HEK293 (cell line): ENCODE data around the gene LHX2.
A peak's percentile ranks its signal among the peaks of the same experiment; 100 is the strongest.

Source experiments
- CTCF ChIA-PET: fragments of 350-600 bp; formaldehyde crosslinking; extraction: SDS; loops from one replicate; lab custom pipeline; 2021; ENCODE audit warnings: antibody characterized with exemption; lab: Yijun Ruan, JAX
- POLR2A ChIA-PET: fragments of 300-600 bp; formaldehyde crosslinking; extraction: SDS; loops from one replicate; lab custom pipeline; 2020; ENCODE audit warnings: antibody characterized with exemption, inconsistent platforms; lab: Yijun Ruan, JAX
- H3K27ac ChIP-seq: fragments of 200-500 bp; sonication (Bioruptor generic); 2 replicates; pipeline ENCODE4 v1.5.1; 2014; ENCODE audit warnings: low read depth, low read length, control low read depth, inconsistent platforms; ENCODE audit errors: extremely low read depth
- H3K36me3 ChIP-seq, 2 experiments: fragments of 200-500 bp in 1 of 2; sonication (Bioruptor generic) in 1 of 2; 1 replicate in 1 of 2; 2 replicates in 1 of 2; pipeline ENCODE4 v1.5.1; 2014 to 2017; ENCODE audit warnings: inconsistent platforms in 2 of 2, low read length in 2 of 2; ENCODE audit not compliant: control insufficient read depth in 2 of 2, insufficient read depth in 1 of 2
- H3K4me1 ChIP-seq: fragments of 200-500 bp; sonication (Bioruptor generic); 2 replicates; pipeline ENCODE4 v1.5.1; 2014; ENCODE audit warnings: mild to moderate bottlenecking, low read length, inconsistent platforms; ENCODE audit not compliant: control insufficient read depth, insufficient read depth
- H3K4me3 ChIP-seq: 2 replicates; pipeline ENCODE4 v1.5.1; 2011; ENCODE audit warnings: low read depth, mild to moderate bottlenecking, control low read depth, low read length, moderate library complexity
- H3K9me3 ChIP-seq: fragments of 200-500 bp; sonication (Bioruptor generic); 2 replicates; pipeline ENCODE4 v1.5.1; 2014; ENCODE audit warnings: low read depth, low read length, inconsistent platforms; ENCODE audit not compliant: control insufficient read depth, insufficient read depth
- EGR2 ChIP-seq: fragments of 450-650 bp; formaldehyde crosslinking; IDR thresholded peaks from 2 replicates; pipeline ENCODE4 v1.5.1; 2016; ENCODE audit warnings: low read depth, missing biosample characterization, missing genetic modification characterization
- FEZF1 ChIP-seq: fragments of 450-650 bp; formaldehyde crosslinking; IDR thresholded peaks from 2 replicates; pipeline ENCODE4 v1.5.1; 2016; ENCODE audit warnings: missing biosample characterization, missing genetic modification characterization
- IKZF3 ChIP-seq: fragments of 450-650 bp; IDR thresholded peaks from 2 replicates; pipeline ENCODE4 v1.5.0; 2018; ENCODE audit warnings: missing biosample characterization, mild to moderate bottlenecking, missing genetic modification characterization, moderate library complexity
- INSM2 ChIP-seq: fragments of 450-650 bp; formaldehyde crosslinking; IDR thresholded peaks from 2 replicates; pipeline ENCODE4 v1.5.1; 2016; ENCODE audit warnings: missing biosample characterization, missing genetic modification characterization
- OVOL3 ChIP-seq: fragments of 450-650 bp; formaldehyde crosslinking; IDR thresholded peaks from 2 replicates; pipeline ENCODE4 v1.5.1; 2016; ENCODE audit warnings: missing biosample characterization, missing genetic modification characterization
- PRDM1 ChIP-seq: fragments of 450-650 bp; formaldehyde crosslinking; IDR thresholded peaks from 2 replicates; pipeline ENCODE4; 2016; ENCODE audit warnings: missing biosample characterization, missing genetic modification characterization
- PRDM10 ChIP-seq: fragments of 450-650 bp; formaldehyde crosslinking; IDR thresholded peaks from 2 replicates; pipeline ENCODE4 v1.5.1; 2016; ENCODE audit warnings: missing biosample characterization, missing genetic modification characterization
- PRDM2 ChIP-seq: fragments of 450-650 bp; formaldehyde crosslinking; IDR thresholded peaks from 2 replicates; pipeline ENCODE4 v1.5.1; 2016; ENCODE audit warnings: missing biosample characterization, missing genetic modification characterization, borderline replicate concordance
- ZBTB17 ChIP-seq: fragments of 450-650 bp; formaldehyde crosslinking; IDR thresholded peaks from 2 replicates; pipeline ENCODE4 v1.5.1; 2016; ENCODE audit warnings: missing biosample characterization, missing genetic modification characterization
- ZNF10 ChIP-seq: fragments of 450-650 bp; formaldehyde crosslinking; IDR thresholded peaks from 2 replicates; pipeline ENCODE4 v1.5.1; 2017; ENCODE audit warnings: missing biosample characterization, missing genetic modification characterization
- ZNF155 ChIP-seq: fragments of 450-650 bp; formaldehyde crosslinking; IDR thresholded peaks from 2 replicates; pipeline ENCODE4 v1.5.1; 2016; ENCODE audit warnings: missing biosample characterization, missing genetic modification characterization
- ZNF2 ChIP-seq: fragments of 450-650 bp; formaldehyde crosslinking; IDR thresholded peaks from 2 replicates; pipeline ENCODE4 v1.5.1; 2016; ENCODE audit warnings: missing biosample characterization, missing genetic modification characterization
- ZNF292 ChIP-seq: fragments of 450-650 bp; formaldehyde crosslinking; IDR thresholded peaks from 2 replicates; pipeline ENCODE4 v1.5.1; 2016; ENCODE audit warnings: low read depth, missing biosample characterization, missing genetic modification characterization, borderline replicate concordance
- ZNF48 ChIP-seq: fragments of 450-650 bp; formaldehyde crosslinking; IDR thresholded peaks from 2 replicates; pipeline ENCODE4 v1.5.1; 2016; ENCODE audit warnings: missing biosample characterization, missing genetic modification characterization
- ZNF639 ChIP-seq: fragments of 450-650 bp; formaldehyde crosslinking; IDR thresholded peaks from 2 replicates; pipeline ENCODE4 v1.5.1; 2016; ENCODE audit warnings: missing biosample characterization, missing genetic modification characterization
- ZSCAN16 ChIP-seq: fragments of 450-650 bp; formaldehyde crosslinking; IDR thresholded peaks from 2 replicates; pipeline ENCODE4 v1.5.1; 2016; ENCODE audit warnings: missing biosample characterization, missing genetic modification characterization
- TF ChIP-seq, protein P1 (sequence below): fragments of 450-650 bp; formaldehyde crosslinking; IDR thresholded peaks from 2 replicates; pipeline ENCODE4 v1.5.1; 2017; ENCODE audit warnings: missing biosample characterization, mild to moderate bottlenecking, missing genetic modification characterization, moderate library complexity

Gene LHX2

GRCh38 chr9:124004593-124004992 is 7.0 kb upstream of the LHX2 start (continued):
- TF ChIP-seq ZNF2 (tag by site-specific recombination): 0 out of 2 replicates have a peak, but pooled peaks have one; percentile 46
- TF ChIP-seq ZNF10: no peak
- no peak for TF ChIP-seq ZNF292 (tag by site-specific recombination)
- peak; percentile 68 for TF ChIP-seq PRDM10 (tag by site-specific recombination)
- TF ChIP-seq FEZF1 (tag by site-specific recombination): peak; percentile 84
- peak; percentile 15; the same call in 1 of the 2 replicates for TF ChIP-seq PRDM1
- no peak for TF ChIP-seq ZNF155 (tag by site-specific recombination)
- no peak for TF ChIP-seq PRDM2 (tag by site-specific recombination)
- TF ChIP-seq ZBTB17: peak; percentile 77
- peak; percentile 61 for TF ChIP-seq INSM2 (tag by site-specific recombination)
- peak; percentile 46; the same call in 1 of the 2 replicates for TF ChIP-seq OVOL3 (tag by site-specific recombination)

- H3K4me1 ChIP-seq: peaks cover 53% of the 10 kb centered on the region
- H3K9me3 ChIP-seq: no peaks in the 10 kb centered on the region
- CTCF ChIA-PET: interaction anchor here (0.7 to 3.3 kb wide), 4 partner anchors 35 to 458 kb away, joined by 3 to 27 read pairs (median 5); no protein-coding TSS in a partner anchor
- H3K36me3 ChIP-seq: no peaks in the 10 kb centered on the region
- no peak overlapping the region for H3K4me3 ChIP-seq
- TF ChIP-seq, protein P1, sequence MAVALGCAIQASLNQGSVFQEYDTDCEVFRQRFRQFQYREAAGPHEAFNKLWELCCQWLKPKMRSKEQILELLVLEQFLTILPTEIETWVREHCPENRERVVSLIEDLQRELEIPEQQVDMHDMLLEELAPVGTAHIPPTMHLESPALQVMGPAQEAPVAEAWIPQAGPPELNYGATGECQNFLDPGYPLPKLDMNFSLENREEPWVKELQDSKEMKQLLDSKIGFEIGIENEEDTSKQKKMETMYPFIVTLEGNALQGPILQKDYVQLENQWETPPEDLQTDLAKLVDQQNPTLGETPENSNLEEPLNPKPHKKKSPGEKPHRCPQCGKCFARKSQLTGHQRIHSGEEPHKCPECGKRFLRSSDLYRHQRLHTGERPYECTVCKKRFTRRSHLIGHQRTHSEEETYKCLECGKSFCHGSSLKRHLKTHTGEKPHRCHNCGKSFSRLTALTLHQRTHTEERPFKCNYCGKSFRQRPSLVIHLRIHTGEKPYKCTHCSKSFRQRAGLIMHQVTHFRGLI (tag by site-specific recombination): 0 out of 2 replicates have a peak, but pooled peaks have one; percentile 29
- TF ChIP-seq IKZF3 (tag by site-specific recombination) (peak; percentile 24; the same call in 1 of the 2 replicates), EGR2 (0 out of 2 replicates have a peak, but pooled peaks have one; percentile 5), ZSCAN16 (tag by site-specific recombination) (no peak), ZNF639 (peak; percentile 5; the same call in 1 of the 2 replicates), ZNF48 (tag by site-specific recombination) (no peak)
- peak overlapping the region; percentile 3; the same call in 1 of the 2 replicates for H3K27ac ChIP-seq
- POLR2A ChIA-PET: no interaction called here
Observed at GRCh38 chr9:124005029-124005771, 6.4 kb upstream of the LHX2 start.
